UCSD-AML1 (cell line): ENCODE measurements around the gene DCTN2.
A peak's percentile ranks its signal among the peaks of the same experiment; 100 is the strongest.

Source experiments
- DNase-seq: peaks from one replicate; lab custom pipeline; 2025; ENCODE audit not compliant: unreplicated experiment; lab: John Stamatoyannopoulos, UW

DCTN2 gene

GRCh38 chr12:57550641-57551549 lies 3.9 kb upstream of the DCTN2 start:
- DNase-seq, result no peak

GRCh38 chr12:57549909-57550640 lies 3.1 kb upstream of the DCTN2 start, which contains the start of gene KIF5A:
Gene KIF5A, plus strand, starts transcription at chr12:57550044. Its CDS starts 228 bp downstream, at chr12:57550272.
- DNase-seq, result no peak

GRCh38 chr12:57549203-57549908 lies 2.4 kb upstream of the DCTN2 start:
- DNase-seq, result no peak

GRCh38 chr12:57548488-57548887 lies 1.5 kb upstream of the DCTN2 start:
- DNase-seq, result no peak

- DNase-seq, result no peak
Observed at GRCh38 chr12:57548013-57548315, 972 bp upstream of the DCTN2 start.

GRCh38 chr12:57547288-57548012 lies 458 bp upstream of the DCTN2 start:
- DNase-seq, result no peak

GRCh38 chr12:57545809-57546437 lies 1.1 kb downstream of the DCTN2 start:
- no peak for DNase-seq

- no peak for DNase-seq
Observed at GRCh38 chr12:57543581-57543980, 3.4 kb downstream of the DCTN2 start.

GRCh38 chr12:57541717-57542116 lies 5.3 kb downstream of the DCTN2 start:
- DNase-seq, result no peak

GRCh38 chr12:57541001-57541400 lies 6.0 kb downstream of the DCTN2 start:
- DNase-seq, result no peak

GRCh38 chr12:57539134-57539768 lies 7.7 kb downstream of the DCTN2 start:
- DNase-seq, result peak; percentile 58

- DNase-seq, result no peak
Observed at GRCh38 chr12:57536597-57536942, 10.4 kb downstream of the DCTN2 start.

- DNase-seq, result no peak
Observed at GRCh38 chr12:57535764-57536596, 11.0 kb downstream of the DCTN2 start.

- no peak for DNase-seq
Observed at GRCh38 chr12:57534991-57535543, 11.9 kb downstream of the DCTN2 start.

- no peak for DNase-seq
Observed at GRCh38 chr12:57534250-57534649, 12.7 kb downstream of the DCTN2 start.

GRCh38 chr12:57533108-57533507 lies 13.9 kb downstream of the DCTN2 start:
- no peak for DNase-seq

GRCh38 chr12:57531836-57532235 lies 15.2 kb downstream of the DCTN2 start:
- DNase-seq, result no peak

GRCh38 chr12:57530396-57531142 lies 16.4 kb downstream of the DCTN2 start:
- DNase-seq, result no peak
